Jurkat, Clone E6-1 (cell line): ENCODE data around the gene ATP5F1C.

Experiments used
- DNase-seq: peaks from one replicate; pipeline ENCODE4 v3.0.0-alpha.2; 2011; ENCODE audit warnings: low read depth, low spot score
- H3K4me3 ChIP-seq: 2 replicates; pipeline ENCODE4 v1.5.1; 2011; ENCODE audit warnings: mild to moderate bottlenecking, low read length, control low read depth, moderate library complexity

The ATP5F1C gene

DNA sequence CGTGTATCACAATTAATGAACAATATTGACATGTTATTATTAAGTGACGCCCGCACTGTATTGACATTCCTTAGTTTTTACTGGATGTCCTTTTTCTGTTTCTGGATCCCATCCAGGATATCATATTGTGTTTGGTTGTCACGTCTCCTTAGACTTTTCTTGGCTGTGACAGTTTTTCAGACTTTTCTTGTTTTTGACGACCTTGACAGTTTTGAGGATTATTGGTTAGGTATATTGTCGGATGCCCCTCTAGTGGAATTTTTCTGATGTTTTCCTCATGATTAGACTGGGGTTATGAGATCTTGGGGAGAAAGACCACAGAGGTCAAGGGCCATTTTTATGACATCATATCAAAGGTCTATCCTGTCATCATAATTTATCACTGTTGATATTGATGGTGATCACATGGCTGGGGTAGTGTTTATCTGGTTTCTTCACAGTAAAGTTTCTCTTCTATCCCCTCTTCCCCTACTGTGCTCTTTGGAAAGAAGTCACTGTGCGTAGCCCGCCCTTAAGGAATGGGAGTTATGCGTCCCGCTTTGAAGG, 41.4 kb downstream of the ATP5F1C start:
- no peak overlapping the region for H3K4me3 ChIP-seq

DNA sequence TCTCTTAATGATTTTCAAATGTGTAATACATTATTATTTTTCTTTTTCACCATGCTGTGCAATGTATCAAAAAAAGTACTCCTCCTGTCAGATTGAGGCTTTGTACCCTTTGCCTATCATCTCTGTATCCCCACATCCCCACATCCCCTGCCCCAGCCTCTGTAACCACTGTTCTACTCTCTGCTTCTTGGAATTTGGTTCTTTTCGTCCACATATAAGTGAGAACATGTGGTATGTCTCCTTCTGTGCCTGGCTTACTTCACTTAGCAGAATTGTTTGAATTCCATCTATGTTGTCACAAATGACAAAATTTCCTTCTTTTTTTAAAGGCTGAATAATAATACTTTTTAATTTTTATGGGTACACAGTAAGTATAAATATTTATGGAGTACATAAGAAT, 44.1 kb downstream of the ATP5F1C start:
- no peak for DNase-seq

More for the DNA sequence above, 41.4 kb downstream of the ATP5F1C start:
- DNase-seq = no peak

DNA sequence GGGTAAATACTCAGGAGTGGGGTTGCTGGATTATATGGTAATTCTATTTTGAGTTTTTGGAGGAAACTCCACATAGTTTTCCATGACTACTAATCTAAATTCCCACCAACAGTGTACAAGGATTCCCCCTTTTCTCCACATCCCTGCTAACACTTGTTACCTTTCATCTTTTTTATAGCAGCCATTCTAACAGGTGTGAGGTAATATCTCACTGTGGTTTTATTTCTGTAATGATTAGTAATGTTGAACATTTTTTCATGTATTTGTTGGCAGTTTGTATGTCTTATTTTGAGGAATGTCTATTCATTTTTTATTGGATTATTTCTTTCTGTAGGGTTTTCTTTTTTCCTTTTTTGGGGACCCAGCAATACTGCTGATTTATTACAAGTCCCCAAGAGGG, 45.2 kb downstream of the ATP5F1C start:
- DNase-seq = no peak
- H3K4me3 ChIP-seq = no peak overlapping the region

More for the DNA sequence above, 44.1 kb downstream of the ATP5F1C start:
- no peak overlapping the region for H3K4me3 ChIP-seq

DNA sequence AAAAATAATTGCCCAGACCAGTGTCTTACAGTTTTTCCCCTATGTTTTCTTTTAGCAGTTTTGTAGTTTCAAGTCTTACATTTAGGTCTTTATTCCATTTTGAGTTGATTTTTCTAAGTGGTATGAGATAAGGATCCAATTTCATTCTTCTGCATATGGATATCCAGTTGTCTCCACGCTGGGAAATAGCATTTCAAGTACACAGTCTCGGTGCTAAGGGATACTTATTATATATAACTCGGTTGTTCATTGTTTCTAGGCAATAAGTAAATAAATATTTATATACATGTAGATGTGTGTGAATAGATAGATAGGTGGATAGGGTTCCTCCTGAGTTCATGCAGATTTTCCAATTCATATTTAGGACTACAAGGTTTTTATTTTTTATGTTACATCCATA, 46.3 kb downstream of the ATP5F1C start:
- no peak for DNase-seq
- no peak overlapping the region for H3K4me3 ChIP-seq

DNA sequence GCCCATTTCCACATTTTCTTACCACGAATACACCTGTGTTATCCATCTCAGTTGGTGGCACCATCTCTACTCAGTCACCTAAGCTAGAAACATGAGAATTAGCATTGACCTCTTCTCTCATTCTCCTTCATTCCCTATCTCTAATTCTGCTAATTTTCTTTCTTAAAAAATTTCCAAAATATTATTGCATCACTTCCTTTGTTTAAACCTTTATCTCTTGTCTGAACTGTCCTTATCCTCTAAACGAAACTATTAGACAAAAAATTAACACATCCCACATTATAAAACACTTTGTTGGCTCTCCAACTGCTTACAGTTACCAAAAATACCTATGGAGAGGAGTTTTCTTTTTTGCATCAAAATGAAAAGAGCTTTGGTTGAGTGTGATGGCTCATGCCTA, 48.6 kb downstream of the ATP5F1C start:
- no peak overlapping the region for H3K4me3 ChIP-seq
- no peak for DNase-seq

DNA sequence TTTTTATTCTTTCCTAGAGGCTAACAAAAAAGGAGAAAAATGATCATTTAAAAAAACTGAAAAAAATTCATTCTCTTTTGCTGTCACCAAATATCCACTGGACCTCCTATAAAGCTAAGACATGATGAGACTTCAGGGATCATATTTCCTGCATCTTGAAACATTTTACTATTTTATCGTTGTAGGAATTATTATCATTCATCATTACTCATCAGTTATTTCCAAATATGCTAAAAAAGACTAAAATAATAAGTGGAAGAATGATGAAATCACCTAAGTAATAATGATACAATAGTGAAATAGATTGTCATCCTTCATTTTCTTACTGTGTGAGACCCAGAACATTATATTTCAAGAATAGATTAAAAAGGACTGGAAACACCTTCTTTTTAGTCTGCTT, 58.6 kb downstream of the ATP5F1C start:
- no peak for DNase-seq
- no peak overlapping the region for H3K4me3 ChIP-seq

DNA sequence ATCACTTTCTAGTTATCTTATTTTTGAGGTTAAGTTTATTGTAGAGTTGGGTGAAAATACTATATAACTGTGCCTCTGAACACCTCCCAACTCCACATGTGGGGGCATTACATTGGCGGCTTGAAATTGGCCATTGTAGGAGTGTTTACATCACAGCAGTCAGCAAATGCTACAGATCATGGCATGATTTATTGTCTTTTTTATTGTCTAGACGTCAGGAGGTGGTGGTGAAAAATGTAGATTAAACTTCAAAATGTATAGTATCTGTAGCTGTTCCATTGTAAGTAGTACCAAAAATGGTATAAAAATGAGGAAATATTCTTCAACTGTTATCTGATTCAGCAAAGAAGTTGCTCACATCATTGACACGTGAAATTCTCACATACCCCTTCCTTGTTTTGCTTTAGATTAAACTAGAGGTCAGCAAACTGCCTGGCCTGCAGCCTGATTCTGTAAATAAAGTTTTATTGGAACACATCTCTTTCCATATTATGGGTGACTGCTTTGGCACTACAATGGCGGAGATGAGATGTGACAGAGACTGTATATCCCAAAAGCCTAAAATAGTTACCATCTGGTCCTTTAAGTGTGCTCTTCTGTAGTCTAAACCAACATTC, 65.4 kb downstream of the ATP5F1C start:
- H3K4me3 ChIP-seq = no peak overlapping the region
- no peak for DNase-seq

DNA sequence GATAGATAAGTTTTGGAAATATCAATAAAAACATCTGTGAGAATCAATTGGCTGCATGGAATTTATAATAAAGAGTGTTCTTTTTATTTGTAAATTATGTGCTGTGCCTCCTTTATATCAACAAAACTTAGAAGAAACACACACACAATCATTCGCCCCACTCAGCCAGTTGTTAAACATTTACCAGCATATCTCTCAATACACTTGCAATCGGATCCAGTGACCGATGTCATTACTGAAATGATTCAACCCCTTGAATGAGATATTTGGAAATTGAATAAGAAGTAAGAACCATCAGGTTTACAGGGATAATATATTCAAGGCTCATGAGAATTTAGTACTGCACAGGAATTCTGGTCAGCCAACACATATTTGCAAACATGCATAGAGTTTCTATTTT, 65.9 kb downstream of the ATP5F1C start:
- DNase-seq = no peak
- no peak overlapping the region for H3K4me3 ChIP-seq

DNA sequence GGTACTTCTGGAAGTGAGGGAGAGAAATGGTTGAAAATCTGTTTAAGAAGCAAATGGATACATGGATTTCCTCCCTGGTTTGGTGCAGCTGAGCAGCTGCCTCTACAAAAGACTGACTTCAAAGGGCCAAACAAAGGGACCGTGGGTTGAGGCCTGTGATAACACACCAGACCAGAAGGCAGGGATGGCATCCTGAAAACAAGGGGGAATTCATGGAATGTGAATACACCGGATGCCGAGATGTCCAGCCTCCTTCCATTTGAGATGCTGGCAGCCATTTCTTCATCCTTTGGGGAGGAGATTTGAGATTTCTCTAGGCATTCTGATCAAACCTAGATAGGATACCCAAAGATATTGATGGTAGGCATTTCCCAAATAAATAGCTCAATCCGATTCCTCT, 67.2 kb downstream of the ATP5F1C start:
- DNase-seq = no peak
- no peak overlapping the region for H3K4me3 ChIP-seq

DNA sequence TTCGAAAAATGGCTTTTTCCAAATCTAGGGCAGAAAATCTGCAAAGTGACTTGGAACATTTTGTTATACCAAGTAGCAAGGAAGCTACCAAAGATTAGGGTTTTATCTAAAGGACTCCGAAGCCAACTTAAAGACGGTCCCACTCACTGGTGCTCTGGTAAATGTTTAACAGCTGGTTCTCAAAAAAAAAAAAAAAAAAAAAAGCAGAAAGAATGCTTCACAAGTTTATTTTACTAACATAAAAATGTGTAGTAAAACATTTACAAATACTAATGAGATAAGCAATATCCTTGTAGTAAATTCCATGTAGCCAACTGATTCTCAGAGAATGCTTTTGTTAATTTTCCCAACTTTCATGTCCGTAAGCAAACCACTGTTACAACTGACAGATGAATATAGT, 68.7 kb downstream of the ATP5F1C start:
- DNase-seq = no peak
- H3K4me3 ChIP-seq = no peak overlapping the region

DNA sequence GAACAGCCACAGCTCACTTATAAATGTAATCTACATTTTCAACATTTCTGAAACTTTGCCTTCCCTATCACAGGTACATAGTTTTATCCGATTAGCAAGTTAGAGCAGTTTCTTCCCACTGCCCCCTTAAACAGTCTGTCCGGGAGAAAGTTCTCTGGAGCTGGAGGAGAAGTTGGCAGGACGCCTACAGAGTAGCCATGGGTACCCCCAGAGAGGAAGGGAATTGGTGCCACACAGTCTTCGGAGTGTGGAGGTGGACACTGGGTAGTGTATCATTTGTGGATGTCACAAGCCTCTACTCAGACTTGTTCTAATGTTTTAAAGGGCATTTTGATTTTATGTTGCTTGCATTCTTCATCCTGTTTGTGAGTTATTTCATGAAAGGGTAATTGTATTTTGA, 69.3 kb downstream of the ATP5F1C start:
- no peak overlapping the region for H3K4me3 ChIP-seq
- no peak for DNase-seq
